ENCODE measurements around the gene SAG. TPM values are rescaled to one million over a fixed set of nuclear protein-coding genes. Genes with fewer than 3 reads are reported as not detected.

Gene SAG
- total RNA-seq, 2 experiments from 2014 or later: not detected

DNA sequence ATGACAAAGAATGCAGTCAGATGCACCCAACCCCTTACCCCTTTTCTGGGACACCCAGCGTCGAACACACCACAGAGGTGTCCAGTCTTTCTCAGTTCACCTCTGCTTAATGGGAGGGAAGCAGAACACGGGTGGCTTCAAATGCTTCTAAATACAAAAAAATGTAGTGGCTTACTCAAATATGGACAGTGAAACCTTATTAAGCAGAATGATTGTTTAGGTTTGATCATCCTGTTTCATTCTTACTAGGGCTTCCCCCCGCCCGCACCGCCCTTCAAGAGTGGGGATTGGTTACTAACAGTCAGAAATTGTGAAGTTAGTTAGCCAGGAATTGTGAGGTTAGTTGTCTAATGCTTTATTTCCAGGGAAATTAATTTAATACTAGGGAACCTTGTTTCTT is 34.5 kb upstream of the SAG start:
- peak; percentile 37 for ATAC-seq
- TF ChIP-seq, protein P1, sequence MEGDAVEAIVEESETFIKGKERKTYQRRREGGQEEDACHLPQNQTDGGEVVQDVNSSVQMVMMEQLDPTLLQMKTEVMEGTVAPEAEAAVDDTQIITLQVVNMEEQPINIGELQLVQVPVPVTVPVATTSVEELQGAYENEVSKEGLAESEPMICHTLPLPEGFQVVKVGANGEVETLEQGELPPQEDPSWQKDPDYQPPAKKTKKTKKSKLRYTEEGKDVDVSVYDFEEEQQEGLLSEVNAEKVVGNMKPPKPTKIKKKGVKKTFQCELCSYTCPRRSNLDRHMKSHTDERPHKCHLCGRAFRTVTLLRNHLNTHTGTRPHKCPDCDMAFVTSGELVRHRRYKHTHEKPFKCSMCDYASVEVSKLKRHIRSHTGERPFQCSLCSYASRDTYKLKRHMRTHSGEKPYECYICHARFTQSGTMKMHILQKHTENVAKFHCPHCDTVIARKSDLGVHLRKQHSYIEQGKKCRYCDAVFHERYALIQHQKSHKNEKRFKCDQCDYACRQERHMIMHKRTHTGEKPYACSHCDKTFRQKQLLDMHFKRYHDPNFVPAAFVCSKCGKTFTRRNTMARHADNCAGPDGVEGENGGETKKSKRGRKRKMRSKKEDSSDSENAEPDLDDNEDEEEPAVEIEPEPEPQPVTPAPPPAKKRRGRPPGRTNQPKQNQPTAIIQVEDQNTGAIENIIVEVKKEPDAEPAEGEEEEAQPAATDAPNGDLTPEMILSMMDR (IDR thresholded peaks at IDR 0.05): no peak
- DNase-seq: peak; percentile 40
- intact Hi-C loops (cut with micrococcal nuclease): no loop called here
- CTCF ChIA-PET: interaction anchor here (2.9 kb wide), 1 partner anchor 170 kb away, joined by 12 read pairs; no protein-coding TSS in a partner anchor
- Mint-ChIP-seq H3K27ac (peak overlapping the region; percentile 22), H3K36me3 (ENCODE audit: low read depth) (peaks cover 85% of the 10 kb centered on the region), H3K4me1 (ENCODE audit: low read depth) (peaks cover 47% of the 10 kb centered on the region), H3K9me3 (no peaks in the 10 kb centered on the region), H3K4me3 (no peak overlapping the region), H3K27me3 (no peaks in the 10 kb centered on the region)
- POLR2A ChIA-PET: interaction anchor here (1.3 to 1.8 kb wide), 2 partner anchors 10 to 212 kb away, joined by 3 to 5 read pairs; no protein-coding TSS in a partner anchor

DNA sequence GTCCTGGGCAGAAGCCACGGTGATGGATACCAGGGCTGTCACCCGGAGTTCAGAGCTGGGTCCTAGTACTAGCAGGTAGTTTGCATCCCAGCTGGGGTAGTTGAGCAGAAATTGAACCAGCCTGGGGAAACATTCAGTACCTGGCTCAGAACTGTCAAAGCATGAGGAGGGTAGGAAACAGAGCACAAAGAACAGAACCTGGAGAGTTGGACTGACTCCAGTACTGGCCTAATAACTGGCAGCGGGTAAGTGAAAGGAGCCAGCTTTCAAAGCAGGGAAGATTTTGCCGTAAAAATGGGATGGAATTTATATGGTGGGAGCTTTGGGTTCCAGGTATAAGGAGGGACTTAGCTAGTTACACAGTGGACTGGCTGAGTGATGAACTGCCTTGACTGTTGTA is 32.4 kb upstream of the SAG start:
- Mint-ChIP-seq H3K27me3 (no peaks in the 10 kb centered on the region), H3K4me3 (no peak overlapping the region), H3K36me3 (ENCODE audit: low read depth) (peaks cover 70% of the 10 kb centered on the region), H3K9me3 (no peaks in the 10 kb centered on the region), H3K4me1 (ENCODE audit: low read depth) (peaks cover 29% of the 10 kb centered on the region), H3K27ac (no peak overlapping the region)
- TF ChIP-seq, protein P1 (IDR thresholded peaks at IDR 0.05): no peak
- intact Hi-C loops (cut with micrococcal nuclease): no loop called here
- POLR2A ChIA-PET: interaction anchor here (0.8 to 1.0 kb wide), 2 partner anchors 172 to 733 kb away, joined by 3 read pairs; no protein-coding TSS in a partner anchor
- DNase-seq (no peak), ATAC-seq (no peak)
- CTCF ChIA-PET: no interaction called here

DNA sequence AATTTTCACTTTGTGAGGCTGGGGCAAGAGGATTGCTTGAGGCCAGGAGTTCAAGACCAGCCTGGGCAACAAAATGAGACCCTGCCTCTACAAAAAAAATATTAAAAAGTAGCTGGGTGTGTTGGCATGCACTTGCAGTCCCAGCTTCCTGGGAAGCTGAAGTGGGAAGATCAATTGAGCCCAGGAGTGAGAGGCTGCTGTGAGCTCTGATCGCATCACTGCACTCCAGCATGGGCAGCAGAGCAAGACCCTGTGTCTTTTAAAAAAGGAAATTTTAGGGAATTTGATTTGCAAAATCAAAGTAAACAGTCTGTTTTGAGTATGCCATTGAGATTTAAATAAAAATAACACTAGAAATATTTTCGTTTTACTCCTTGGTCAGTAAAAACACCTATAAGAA is 28.7 kb upstream of the SAG start:
- ATAC-seq (no peak), DNase-seq (no peak)
- ChIA-PET CTCF (interaction anchor here (0.6 to 2.1 kb wide), 2 partner anchors 15 to 232 kb away, joined by 3 to 5 read pairs; no protein-coding TSS in a partner anchor), POLR2A (interaction anchor here (1.0 to 1.7 kb wide), 2 partner anchors 13 to 27 kb away, joined by 3 to 5 read pairs; partner anchors contain the start of gene ATG16L1)
- TF ChIP-seq, protein P1 (IDR thresholded peaks at IDR 0.05): no peak
- H3K36me3 Mint-ChIP-seq (ENCODE audit: low read depth): peaks cover 63% of the 10 kb centered on the region
- no peak overlapping the region for H3K27ac Mint-ChIP-seq
- H3K4me1 Mint-ChIP-seq (ENCODE audit: low read depth): peaks cover 27% of the 10 kb centered on the region
- intact Hi-C loops (cut with micrococcal nuclease): no loop called here
- no peaks in the 10 kb centered on the region for H3K27me3 Mint-ChIP-seq
- H3K9me3 Mint-ChIP-seq: no peaks in the 10 kb centered on the region
- no peak overlapping the region for H3K4me3 Mint-ChIP-seq

DNA sequence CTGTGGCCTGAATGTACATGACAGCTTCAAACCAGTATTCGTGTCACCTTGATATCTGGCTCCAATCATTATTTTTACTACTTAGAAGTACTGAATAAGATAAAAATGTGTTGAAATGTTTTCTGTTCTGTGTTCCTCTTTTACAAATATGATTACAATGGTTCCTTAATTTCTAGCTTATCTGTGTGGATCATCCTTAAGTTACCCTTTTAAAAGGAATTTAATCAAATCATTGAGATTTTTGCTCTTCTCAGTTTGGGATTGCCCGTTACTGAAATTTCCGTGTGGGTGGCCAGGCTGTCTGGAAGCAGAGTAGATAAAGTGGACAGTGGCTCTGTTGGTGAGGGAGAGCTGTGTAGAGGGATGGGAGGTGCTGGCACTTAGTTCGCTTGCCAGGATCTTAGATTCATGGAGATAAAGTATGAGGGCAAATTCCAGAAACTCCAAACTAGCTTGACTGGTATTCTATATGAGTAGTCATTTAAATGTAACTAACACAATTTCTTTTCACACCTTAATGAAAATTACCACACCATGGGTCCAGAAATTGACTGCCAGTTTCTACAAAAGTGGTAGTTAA is 27.4 kb upstream of the SAG start:
- ChIA-PET CTCF (interaction anchor here (1.1 to 1.9 kb wide), 5 partner anchors 12 to 165 kb away, joined by 3 to 6 read pairs (median 5); no protein-coding TSS in a partner anchor), POLR2A (interaction anchor here (0.6 to 1.7 kb wide), 2 partner anchors 12 to 196 kb away, joined by 3 to 5 read pairs; no protein-coding TSS in a partner anchor)
- Mint-ChIP-seq H3K9me3 (no peaks in the 10 kb centered on the region), H3K4me3 (no peak overlapping the region), H3K27ac (peak overlapping the region; percentile 51), H3K27me3 (no peaks in the 10 kb centered on the region), H3K4me1 (ENCODE audit: low read depth) (peaks cover 27% of the 10 kb centered on the region), H3K36me3 (ENCODE audit: low read depth) (peaks cover 58% of the 10 kb centered on the region)
- intact Hi-C loops (cut with micrococcal nuclease): no loop called here
- no peak for ATAC-seq
- TF ChIP-seq, protein P1 (IDR thresholded peaks at IDR 0.05): no peak
- DNase-seq: no peak

DNA sequence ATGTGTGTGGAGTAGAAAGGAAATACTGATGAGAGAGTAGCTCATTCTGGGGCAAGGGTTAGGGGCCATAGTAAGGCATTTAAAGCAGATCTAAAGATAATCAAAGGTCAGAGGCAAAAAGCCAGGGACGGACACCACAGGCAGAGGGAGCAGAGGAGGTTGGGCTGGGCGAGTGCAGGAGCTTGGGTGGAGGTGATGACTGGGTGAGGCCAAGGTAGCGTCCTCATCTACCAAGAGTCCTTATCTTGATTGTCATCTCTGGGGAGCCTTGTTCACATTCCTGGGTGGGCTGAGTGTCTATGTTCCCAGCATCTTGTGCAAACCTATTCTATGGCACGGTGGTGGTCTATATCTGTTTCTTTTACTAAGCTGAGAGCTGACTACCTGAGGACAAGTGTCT is 26.1 kb upstream of the SAG start:
- CTCF ChIA-PET: interaction anchor here (1.0 to 1.9 kb wide), 3 partner anchors 10 to 162 kb away, joined by 4 to 6 read pairs (median 5); no protein-coding TSS in a partner anchor
- TF ChIP-seq, protein P1 (IDR thresholded peaks at IDR 0.05): no peak
- Mint-ChIP-seq H3K4me3 (no peak overlapping the region), H3K9me3 (no peaks in the 10 kb centered on the region), H3K36me3 (ENCODE audit: low read depth) (peaks cover 59% of the 10 kb centered on the region), H3K27ac (peak overlapping the region; percentile 74), H3K4me1 (ENCODE audit: low read depth) (peaks cover 27% of the 10 kb centered on the region), H3K27me3 (no peaks in the 10 kb centered on the region)
- POLR2A ChIA-PET: no interaction called here
- DNase-seq (no peak), ATAC-seq (no peak)
- intact Hi-C loops (cut with micrococcal nuclease): no loop called here
